Activated T-helper 9 cell treated with anti-CD3 and anti-CD28 coated beads, Interleukin-2, amount 50 U/mL, for 16 hours (primary cell): ENCODE data around the gene ANO3.

ENCODE experiments used
- DNase-seq: peaks from one replicate; pipeline ENCODE4 v3.0.0-alpha.2; 2020; ENCODE audit warnings: low read depth

Gene ANO3

GRCh38 chr11:26359055-26359454 lies 27.1 kb downstream of the ANO3 start:
- DNase-seq = no peak

- no peak for DNase-seq
Observed at GRCh38 chr11:26365284-26365683, 33.4 kb downstream of the ANO3 start.

DNA sequence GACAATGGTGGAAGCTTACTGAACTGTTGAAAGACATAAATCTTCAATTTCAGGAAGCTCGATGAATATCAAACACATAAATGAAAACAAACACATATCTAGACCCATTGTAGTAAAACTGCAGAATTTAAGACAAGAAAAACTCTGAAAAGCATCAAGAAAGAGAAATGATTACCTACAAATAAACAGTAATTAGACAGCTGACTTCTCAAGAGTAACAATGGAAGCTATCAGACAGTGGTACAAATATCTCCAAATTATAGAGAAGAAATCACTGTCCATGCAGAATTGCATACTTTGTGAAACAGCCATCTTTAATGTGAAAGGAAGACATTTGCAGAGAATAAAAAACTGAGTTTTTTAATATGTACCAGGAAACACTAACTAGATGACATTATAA lies 45.7 kb downstream of the ANO3 start:
- no peak for DNase-seq

- no peak for DNase-seq
Observed at GRCh38 chr11:26399336-26399735, 67.4 kb downstream of the ANO3 start.

DNA sequence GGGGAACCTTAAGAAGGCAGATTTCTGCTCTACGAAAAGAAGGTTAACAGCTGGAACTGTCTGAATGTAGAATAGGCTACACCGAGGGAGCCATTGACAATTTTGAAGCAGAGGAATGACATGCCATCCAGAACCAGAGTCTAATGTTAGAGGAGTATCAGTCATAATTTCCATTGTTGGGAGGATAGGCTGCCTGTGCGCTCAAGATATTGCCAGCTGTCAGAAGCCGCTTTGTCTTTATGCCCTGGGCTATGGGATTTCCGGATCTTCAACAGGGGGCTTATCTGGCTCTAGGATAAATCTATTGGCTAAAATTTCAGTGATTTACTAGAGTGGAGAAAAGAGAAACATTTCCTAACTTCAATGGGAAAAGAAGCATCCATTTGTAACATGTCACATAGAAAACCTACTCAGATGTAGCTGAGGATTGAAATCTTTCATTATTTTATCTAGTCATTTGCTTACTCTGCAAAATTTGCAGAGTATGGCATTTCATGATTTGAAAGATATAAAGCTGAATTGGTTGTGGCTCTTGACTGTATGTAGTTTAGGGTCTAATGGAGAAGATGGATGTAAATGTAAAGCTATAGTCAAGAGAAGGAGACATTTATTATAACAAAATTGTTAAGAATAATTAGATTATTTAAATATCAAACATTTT lies 78.9 kb downstream of the ANO3 start:
- DNase-seq = no peak

DNA sequence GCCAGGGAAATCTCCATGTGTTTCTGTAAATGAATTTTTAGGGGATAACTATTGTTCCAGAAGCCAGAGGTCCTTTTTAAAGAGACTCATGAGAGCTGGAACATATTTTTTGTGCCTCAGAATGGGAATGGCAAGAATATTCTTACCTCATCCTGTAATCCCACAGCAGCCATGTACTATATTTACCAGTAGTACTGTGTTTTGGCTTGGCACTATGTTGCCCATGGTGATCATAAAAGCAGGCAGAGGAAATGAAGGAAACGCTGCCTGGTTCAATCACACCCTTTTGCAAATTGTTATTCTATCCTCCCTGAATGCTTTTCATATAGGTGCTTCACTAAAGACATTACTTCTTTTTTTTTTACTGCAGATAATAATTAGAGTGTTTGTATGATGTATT lies 81.0 kb downstream of the ANO3 start:
- DNase-seq = no peak

DNA sequence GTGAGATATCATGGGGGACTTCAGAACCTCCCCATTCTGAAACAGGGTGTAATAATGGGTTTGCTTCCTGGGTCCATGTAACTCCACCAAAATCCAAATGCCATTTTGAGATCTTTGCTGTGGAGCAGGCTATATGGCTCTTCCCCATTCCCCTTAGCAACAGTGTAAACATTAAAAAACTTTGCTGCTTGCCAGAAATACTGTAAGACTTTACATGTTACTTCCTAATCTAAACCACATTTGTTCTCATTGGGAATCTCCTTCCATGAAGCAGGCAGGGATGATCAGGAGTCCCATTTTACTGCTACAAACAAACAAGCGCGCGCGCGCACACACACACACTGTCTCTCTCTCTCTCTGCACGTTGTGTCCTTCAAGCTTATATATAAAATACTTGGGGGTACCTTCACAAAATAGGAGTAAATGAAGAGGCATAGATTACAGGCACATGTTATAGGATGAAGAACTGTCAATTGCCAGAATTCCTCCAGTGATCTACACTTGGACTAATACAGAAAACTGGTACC lies 86.5 kb downstream of the ANO3 start:
- no peak for DNase-seq

DNA sequence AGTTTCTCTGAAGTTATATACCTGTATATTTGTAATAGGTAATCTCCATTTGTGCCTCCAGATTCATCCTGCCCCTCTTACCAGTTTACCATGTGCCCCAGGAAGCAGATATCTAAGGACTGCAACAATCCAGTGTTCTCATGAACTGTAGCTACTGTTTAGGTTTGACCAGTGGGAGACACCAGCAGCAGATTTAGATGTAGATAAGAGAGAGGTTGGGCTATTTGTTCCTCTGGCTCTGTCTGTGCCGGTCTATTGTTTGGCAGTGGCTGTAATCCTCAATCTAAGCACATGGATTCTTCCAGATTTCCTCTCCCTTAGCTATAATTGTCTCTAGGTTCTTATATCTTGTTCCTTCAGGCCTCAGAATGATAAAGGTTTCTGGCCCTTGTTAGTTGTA lies 88.4 kb downstream of the ANO3 start:
- no peak for DNase-seq

DNA sequence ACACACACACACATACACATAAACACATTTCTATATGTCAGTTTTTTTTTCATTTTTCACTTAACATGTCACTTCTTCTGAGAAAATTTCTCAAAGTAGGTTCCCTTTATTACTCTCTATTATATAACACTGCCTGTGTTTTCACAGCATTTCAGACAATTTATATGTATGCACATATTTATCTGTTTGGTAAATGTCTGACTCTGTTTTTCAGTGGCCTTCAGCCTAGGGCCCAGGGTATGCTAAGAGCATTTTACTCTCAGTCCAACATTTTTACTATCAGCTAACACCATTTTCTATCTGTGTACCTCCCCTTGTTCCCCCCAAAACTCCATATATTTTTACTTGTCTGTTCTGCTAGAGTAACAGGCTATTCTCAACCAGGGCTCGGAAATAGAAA lies 92.3 kb downstream of the ANO3 start:
- DNase-seq = no peak

DNA sequence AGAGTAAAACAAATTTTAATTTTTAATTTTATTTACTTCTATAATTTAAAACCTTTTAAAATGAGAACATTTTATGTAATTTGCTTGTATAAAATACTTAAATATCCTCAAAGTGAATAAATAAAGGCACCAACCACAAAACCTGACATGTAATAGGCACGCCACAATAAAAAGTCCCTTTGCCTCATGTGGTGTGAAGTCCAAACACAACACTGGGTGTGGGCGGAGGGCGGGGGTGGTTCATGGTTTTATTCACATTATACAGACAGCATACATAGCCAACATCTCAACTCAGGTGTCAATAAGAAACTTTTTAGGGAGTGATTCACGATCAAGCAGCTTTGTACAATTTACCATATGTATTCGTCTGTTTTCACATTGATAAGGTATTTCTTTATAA lies 107.9 kb downstream of the ANO3 start:
- no peak for DNase-seq

GRCh38 chr11:26442131-26442530 lies 110.2 kb downstream of the ANO3 start:
- DNase-seq = no peak

DNA sequence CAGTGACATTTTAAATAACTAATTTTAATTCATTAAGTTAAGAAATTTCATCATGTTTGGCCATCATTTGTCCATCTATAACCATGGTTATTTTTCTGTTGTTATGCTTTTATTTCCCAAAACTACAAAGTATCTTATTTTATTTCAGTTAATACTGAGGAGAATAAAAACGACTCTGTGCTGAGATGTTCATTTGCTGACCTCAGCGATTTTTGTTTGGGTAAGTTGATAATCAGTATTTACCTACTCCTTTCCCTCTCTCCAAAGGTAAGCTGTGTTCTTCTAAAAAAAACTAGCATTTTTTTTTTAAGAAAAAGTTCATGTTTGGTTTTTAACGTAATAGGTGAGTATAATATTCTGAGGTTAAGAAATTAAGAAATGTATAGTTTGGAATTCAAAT lies 111.7 kb downstream of the ANO3 start:
- DNase-seq = no peak

GRCh38 chr11:26457636-26458035 lies 125.7 kb downstream of the ANO3 start:
- DNase-seq = no peak

GRCh38 chr11:26465274-26465673 lies 133.3 kb downstream of the ANO3 start:
- no peak for DNase-seq

- DNase-seq = no peak
Observed at GRCh38 chr11:26467506-26467905, 135.6 kb downstream of the ANO3 start.

GRCh38 chr11:26470992-26471391 lies 139.1 kb downstream of the ANO3 start:
- DNase-seq = no peak

DNA sequence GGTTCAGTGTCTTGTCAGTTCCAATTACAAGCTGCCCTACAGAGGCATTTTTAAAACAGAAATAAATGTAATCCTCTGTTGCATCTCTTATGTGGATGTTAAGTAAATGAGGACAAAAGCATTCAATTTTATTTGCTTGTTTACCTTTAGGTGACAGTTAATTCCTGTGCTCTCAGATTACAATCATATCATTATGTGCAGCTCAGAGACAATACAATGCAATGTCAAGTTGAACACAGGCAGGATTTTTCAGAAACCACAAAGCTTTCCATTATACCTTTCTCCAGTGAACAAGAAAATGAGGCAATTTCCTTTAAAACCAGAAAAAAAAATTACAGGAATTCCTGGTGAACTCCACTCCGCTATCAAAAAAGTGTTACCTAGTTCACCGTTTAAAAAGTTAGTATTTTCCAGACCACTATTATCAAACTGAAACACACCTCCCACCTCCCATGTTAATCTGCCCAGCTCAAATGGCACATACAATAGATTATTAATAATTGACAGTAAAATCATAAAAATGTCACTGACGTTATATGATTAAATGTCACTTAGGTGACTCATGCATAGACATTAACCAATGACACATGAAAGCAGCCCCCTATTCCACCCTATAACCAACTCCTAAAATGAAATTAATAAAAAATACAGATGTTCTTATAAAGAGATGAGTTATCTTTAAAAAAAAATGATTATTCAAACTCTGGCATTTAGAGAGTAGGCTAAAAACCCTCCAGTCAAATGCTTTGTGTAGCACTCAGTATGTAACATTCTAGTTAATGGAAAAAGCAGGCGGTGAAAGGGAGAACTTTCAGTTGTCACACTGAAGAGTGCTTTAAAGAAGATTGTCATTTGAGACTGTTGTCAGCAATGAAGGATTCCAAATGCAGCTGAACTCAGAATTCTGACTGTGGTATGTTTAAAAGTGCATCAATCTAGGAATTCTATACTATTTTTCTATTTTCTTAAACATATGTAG lies 141.6 kb downstream of the ANO3 start:
- DNase-seq = no peak

GRCh38 chr11:26474401-26474800 lies 142.5 kb downstream of the ANO3 start:
- no peak for DNase-seq

DNA sequence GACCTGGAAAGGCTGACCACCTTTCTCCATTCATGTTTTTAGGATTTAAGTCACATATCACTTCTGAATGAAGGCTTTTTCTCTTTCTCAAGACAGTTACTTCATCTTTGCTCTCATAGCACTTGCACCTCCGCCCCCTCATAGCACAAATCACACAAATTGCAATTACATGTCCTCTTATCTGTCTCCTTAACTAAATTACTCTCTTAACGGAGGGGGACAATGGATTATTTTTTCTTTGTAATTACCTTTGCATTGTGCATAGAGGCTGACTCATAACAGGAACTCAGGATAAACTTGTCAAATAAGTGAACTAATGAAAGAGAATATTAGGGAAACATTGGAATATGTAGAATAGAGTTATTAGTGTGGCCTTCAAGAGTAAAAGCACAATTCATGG lies 145.5 kb downstream of the ANO3 start:
- no peak for DNase-seq

DNA sequence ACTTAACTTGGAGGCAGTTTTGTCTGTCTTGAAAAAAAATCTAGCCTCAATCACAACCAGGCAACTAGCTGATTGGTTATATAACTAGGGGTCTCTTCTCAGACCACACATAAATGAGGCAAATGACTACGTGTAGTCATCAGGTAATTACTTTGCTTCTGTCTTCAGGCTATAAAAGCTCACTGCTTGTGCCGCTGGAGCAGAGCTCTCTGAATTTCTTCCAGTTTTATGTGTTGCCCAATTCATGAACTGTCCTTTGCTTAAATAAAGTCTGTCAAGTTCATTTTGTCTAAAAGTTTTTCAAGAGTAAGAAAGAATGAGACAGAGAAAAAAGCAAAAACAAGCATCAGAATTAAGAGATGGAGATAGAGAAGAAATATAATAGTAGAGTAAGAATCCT lies 146.8 kb downstream of the ANO3 start:
- DNase-seq = no peak

DNA sequence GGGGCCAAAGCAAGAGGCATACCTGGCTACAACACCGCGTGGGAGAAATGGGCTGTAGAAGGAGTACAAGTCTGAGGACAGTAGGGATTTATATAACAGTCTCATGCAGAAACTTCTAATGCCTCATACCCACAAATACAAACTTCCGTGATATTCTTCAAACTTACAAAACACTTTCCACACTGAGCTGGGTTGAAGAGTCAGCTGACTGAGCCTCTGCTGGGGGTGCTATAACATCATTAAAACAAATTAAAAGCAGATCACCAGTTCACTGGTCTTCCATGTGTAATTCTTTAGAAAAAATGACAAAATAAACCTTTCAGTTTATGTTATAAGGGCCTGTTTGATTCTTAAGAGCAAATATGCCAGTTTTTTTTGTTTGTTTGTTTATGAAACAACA lies 148.1 kb downstream of the ANO3 start:
- DNase-seq = no peak

GRCh38 chr11:26483108-26483507 lies 151.2 kb downstream of the ANO3 start:
- DNase-seq = no peak

DNA sequence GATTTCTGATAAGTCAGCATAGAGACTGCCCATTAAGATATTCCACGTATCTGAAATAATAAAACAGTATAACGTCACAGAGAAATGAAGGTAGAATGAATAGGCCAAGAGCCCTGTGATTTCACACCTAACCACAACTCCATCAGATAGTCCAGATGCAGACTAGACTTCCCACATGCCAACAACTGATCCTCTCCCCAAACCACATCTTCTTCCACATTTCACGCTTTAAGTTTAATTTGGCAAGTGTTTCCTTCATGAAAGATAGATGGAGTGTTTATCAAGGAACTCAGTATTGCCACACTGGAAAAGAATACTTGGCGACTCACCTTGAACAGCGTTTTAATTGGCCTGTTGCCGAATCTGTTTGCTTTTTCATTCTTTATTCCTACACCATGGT lies 158.6 kb downstream of the ANO3 start:
- no peak for DNase-seq
